AML-193 (cell line): ENCODE results near the gene TCOF1.

Source experiments
- DNase-seq, 2 experiments: peaks; one replicate each; lab custom pipeline; 2025; lab: John Stamatoyannopoulos, UW

TCOF1 gene

GRCh38 chr5:150357326-150358260 is at the start of gene TCOF1:
Gene TCOF1 (plus strand): TSS chr5:150357697. CDS start chr5:150357747, 50 bp downstream.
- peak; percentile 91 for DNase-seq

GRCh38 chr5:150309101-150309885 is 48.2 kb upstream of the TCOF1 start:
- no peak for DNase-seq

- no peak for DNase-seq
Measured at GRCh38 chr5:150309886-150310239, 47.6 kb upstream of the TCOF1 start.

GRCh38 chr5:150310246-150310645 is 47.3 kb upstream of the TCOF1 start:
- DNase-seq, result no peak

- no peak for DNase-seq
Measured at GRCh38 chr5:150311015-150311692, 46.3 kb upstream of the TCOF1 start.

GRCh38 chr5:150312518-150312917 is 45.0 kb upstream of the TCOF1 start:
- no peak for DNase-seq

- DNase-seq, result no peak
Measured at GRCh38 chr5:150313501-150313900, 44.0 kb upstream of the TCOF1 start.

GRCh38 chr5:150313921-150314716 is 43.4 kb upstream of the TCOF1 start:
- DNase-seq, result no peak

- DNase-seq, result no peak
Measured at GRCh38 chr5:150315245-150315644, 42.3 kb upstream of the TCOF1 start.

- no peak for DNase-seq
Measured at GRCh38 chr5:150316320-150316719, 41.2 kb upstream of the TCOF1 start.

GRCh38 chr5:150317048-150318003 is 40.2 kb upstream of the TCOF1 start:
- DNase-seq, result no peak

- DNase-seq, result no peak
Measured at GRCh38 chr5:150318613-150319483, 38.6 kb upstream of the TCOF1 start.

GRCh38 chr5:150319484-150319790 is 38.1 kb upstream of the TCOF1 start:
- no peak for DNase-seq

GRCh38 chr5:150320044-150320613 is 37.4 kb upstream of the TCOF1 start:
- no peak for DNase-seq

- no peak for DNase-seq
Measured at GRCh38 chr5:150321211-150321610, 36.3 kb upstream of the TCOF1 start.

GRCh38 chr5:150321784-150322183 is 35.7 kb upstream of the TCOF1 start:
- no peak for DNase-seq

GRCh38 chr5:150322202-150322601 is 35.3 kb upstream of the TCOF1 start:
- no peak for DNase-seq

- DNase-seq, result no peak
Measured at GRCh38 chr5:150323092-150323491, 34.4 kb upstream of the TCOF1 start.

- DNase-seq, result no peak
Measured at GRCh38 chr5:150323819-150324218, 33.7 kb upstream of the TCOF1 start.
